Ovary (tissue), 9 donors: ENCODE results near the gene APLNR. TPM values are rescaled to one million over a fixed set of nuclear protein-coding genes. Genes with fewer than 3 reads are reported as not detected.

Experiments
- DNase-seq, 5 donors: peaks; one replicate each; pipeline ENCODE4 v3.0.0-alpha.2; 2019 to 2020
- H3K27ac ChIP-seq, 2 donors: fragments of 200-600 bp; one replicate each; pipeline versions ENCODE4 v1.5.1 to v1.8.0; 2019 to 2022
- H3K27me3 ChIP-seq: fragments of 200-600 bp; one replicate; pipeline ENCODE4 v1.8.0; 2022
- H3K36me3 ChIP-seq: fragments of 200-600 bp; sonication (generic); one replicate; pipeline ENCODE4 v1.5.1; 2019
- H3K4me1 ChIP-seq: one replicate; pipeline ENCODE4 v1.8.1; 2013; ENCODE audit warnings: mild to moderate bottlenecking, moderate library complexity; ENCODE audit not compliant: insufficient read depth
- H3K4me3 ChIP-seq: fragments of 200-600 bp; sonication (generic); one replicate; pipeline ENCODE4 v1.5.1; 2017
- H3K9me3 ChIP-seq, 2 donors: fragments of 200-600 bp in 1 of 2; sonication (generic) in 1 of 2; one replicate each; pipeline versions ENCODE4 v1.5.1 to v1.8.1; 2013 to 2019; ENCODE audit warnings: mild to moderate bottlenecking in 1 of 2, moderate library complexity in 1 of 2
- CTCF ChIP-seq, 3 donors: fragments of 450-650 bp in 2 of 3; fragments of 200-600 bp in 1 of 3; IDR thresholded peaks; one replicate each; pipeline versions ENCODE4 v1.5.1 to v1.8.0; 2016 to 2022; ENCODE audit warnings: antibody characterized with exemption in 3 of 3, mild to moderate bottlenecking in 1 of 3
- EP300 ChIP-seq: sonication (generic); formaldehyde crosslinking; IDR thresholded peaks from one replicate; pipeline ENCODE4 v1.6.1; 2017; ENCODE audit warnings: antibody characterized with exemption
- POLR2A ChIP-seq: fragments of 450-650 bp; IDR thresholded peaks from one replicate; pipeline ENCODE4 v1.6.1; 2017; ENCODE audit warnings: antibody characterized with exemption, mild to moderate bottlenecking, moderate library complexity
- WGBS, 3 donors: extraction: QIAGEN DNeasy Blood & Tissue Kit in 1 of 3; methylation state at CpG; one replicate each; pipeline versions ENCODE4 v1.1.5 to v1.1.7; 2013 to 2017; 5-methylcytosine and 5-hydroxymethylcytosine counted together
- intact Hi-C, 4 donors: fragments of 100-400 bp; cut with DNase I; formaldehyde crosslinking; loops; one replicate each; pipeline versions ENCODE4 v1.11.0 to v1.15.1; 2022 to 2023
- polyA plus RNA-seq, 2 donors: library from polyadenylated mRNA; stranded (reverse); fragments of 200-250 nt in 1 of 2; fragments of 350-450 nt in 1 of 2; fragmentation: Illumina TruSeq in 1 of 2; extraction: RNeasy Lipid Tissue Mini Kit (QIAGEN cat#74804) in 1 of 2; gene quantifications; one replicate each; pipeline ENCODE4 v1.2.3, GENCODE V29; 2013 to 2014
- total RNA-seq, 7 donors: library from RNA; depleted of rRNA in 2 of 7; stranded (reverse); fragments of >200 nt in 2 of 7; fragmentation: NEBNext Ultra II Directional in 3 of 7; extraction: Animal tissue kit (Norgen Biotek cat#: 25700) in 3 of 7; gene quantifications; one replicate each; pipeline versions ENCODE4 v1.1.0 to v1.2.4, GENCODE V29; 2016 to 2023
- donor health status: DM: no; HTN: no; CAD: no; lungs with moderate emphysema.
- donor health status: DM: no; HTN: no; CAD: no.
- donor health status: Bipolar disorder and iron deficiency.
- donor health status: DM: yes; HTN: yes; CAD: no.
- donor health status: DM: no; HTN: no; CAD: no.
- donor health status: DM: yes; HTN: yes; CAD: no.

The APLNR gene
- total and polyA plus RNA-seq, 9 donors = 0.24 to 36.1 (median 0.94) TPM; not detected in 2

GRCh38 chr11:57230316-57230715 lies 6.7 kb downstream of the APLNR start:
- H3K36me3 ChIP-seq = no peaks in the 10 kb centered on the region
- TF ChIP-seq CTCF (IDR thresholded peaks at IDR 0.05) (no peak), POLR2A (no peak), EP300 (no peak)
- 43 to 60% (median 52%) methylated on average over 5 of the region's 5 CpGs for whole genome bisulfite sequencing, 3 donors
- H3K27me3 ChIP-seq = no peaks in the 10 kb centered on the region
- DNase-seq = no peak
- no peaks in the 10 kb centered on the region for H3K9me3 ChIP-seq
- H3K27ac ChIP-seq = no peak overlapping the region
- H3K4me1 ChIP-seq = no peaks in the 10 kb centered on the region
- no peak overlapping the region for H3K4me3 ChIP-seq
- intact Hi-C loops = no loop called here

GRCh38 chr11:57228600-57228999 lies 8.4 kb downstream of the APLNR start:
- H3K9me3 ChIP-seq = no peaks in the 10 kb centered on the region
- no peaks in the 10 kb centered on the region for H3K4me1 ChIP-seq
- whole genome bisulfite sequencing, 3 donors = 78 to 89% (median 81%) methylated on average over 3 of the region's 3 CpGs
- H3K27me3 ChIP-seq = no peaks in the 10 kb centered on the region
- no peak for DNase-seq
- H3K4me3 ChIP-seq = no peak overlapping the region
- H3K27ac ChIP-seq = no peak overlapping the region
- no peaks in the 10 kb centered on the region for H3K36me3 ChIP-seq
- TF ChIP-seq EP300 (no peak), CTCF (IDR thresholded peaks at IDR 0.05) (no peak), POLR2A (no peak)
- intact Hi-C loops = no loop called here

GRCh38 chr11:57224537-57224936 lies 12.5 kb downstream of the APLNR start:
- Histone ChIP-seq H3K36me3 (no peaks in the 10 kb centered on the region), H3K27ac (no peak overlapping the region), H3K27me3 (no peaks in the 10 kb centered on the region), H3K4me3 (no peak overlapping the region), H3K4me1 (no peaks in the 10 kb centered on the region), H3K9me3 (no peaks in the 10 kb centered on the region)
- TF ChIP-seq CTCF (IDR thresholded peaks at IDR 0.05) (no peak), POLR2A (no peak), EP300 (no peak)
- intact Hi-C loops = no loop called here
- DNase-seq = no peak

DNA sequence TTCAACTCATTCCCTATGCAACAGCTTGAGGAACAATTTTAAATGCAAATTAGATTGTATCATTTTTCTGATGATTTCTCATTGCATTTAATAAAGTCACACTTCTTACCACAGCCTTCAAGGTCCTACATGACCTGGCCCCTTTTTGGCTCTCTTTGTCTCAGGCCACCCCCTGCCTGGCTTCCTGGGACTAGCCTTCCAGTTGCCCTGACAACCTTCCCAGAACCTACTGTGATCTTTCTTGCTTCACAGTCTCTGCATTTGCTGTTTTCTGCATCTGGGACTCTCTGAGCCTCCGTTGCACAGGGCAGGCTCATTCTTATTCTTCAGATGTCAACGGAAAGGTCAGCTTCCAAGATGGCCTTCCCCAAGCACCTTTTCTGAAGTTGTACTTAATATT lies 12.9 kb downstream of the APLNR start:
- 85 to 96% (median 93%) methylated on average over 2 of the region's 2 CpGs for WGBS, 3 donors
- intact Hi-C loops = no loop called here
- Histone ChIP-seq H3K9me3 (no peaks in the 10 kb centered on the region), H3K27me3 (no peaks in the 10 kb centered on the region), H3K4me1 (no peaks in the 10 kb centered on the region), H3K4me3 (no peak overlapping the region), H3K27ac (no peak overlapping the region), H3K36me3 (no peaks in the 10 kb centered on the region)
- TF ChIP-seq EP300 = no peak
- TF ChIP-seq POLR2A = no peak
- no peak for TF ChIP-seq CTCF (IDR thresholded peaks at IDR 0.05)
- DNase-seq = no peak

GRCh38 chr11:57223601-57224000 lies 13.4 kb downstream of the APLNR start:
- H3K4me3 ChIP-seq = no peak overlapping the region
- H3K27ac ChIP-seq = no peak overlapping the region
- intact Hi-C loops = no loop called here

More at GRCh38 chr11:57223601-57224000, 13.4 kb downstream of the APLNR start:
- Histone ChIP-seq H3K27me3 (no peaks in the 10 kb centered on the region), H3K9me3 (no peaks in the 10 kb centered on the region), H3K4me1 (no peaks in the 10 kb centered on the region), H3K36me3 (no peaks in the 10 kb centered on the region)
- no peak for DNase-seq
- no peak for TF ChIP-seq EP300
- no peak for TF ChIP-seq CTCF (IDR thresholded peaks at IDR 0.05)
- TF ChIP-seq POLR2A = no peak
- WGBS, 3 donors = 79 to 83% (median 82%) methylated on average over 3 of the region's 3 CpGs
